Measurements from ENCODE around the gene ZYX.

The ZYX gene

DNA sequence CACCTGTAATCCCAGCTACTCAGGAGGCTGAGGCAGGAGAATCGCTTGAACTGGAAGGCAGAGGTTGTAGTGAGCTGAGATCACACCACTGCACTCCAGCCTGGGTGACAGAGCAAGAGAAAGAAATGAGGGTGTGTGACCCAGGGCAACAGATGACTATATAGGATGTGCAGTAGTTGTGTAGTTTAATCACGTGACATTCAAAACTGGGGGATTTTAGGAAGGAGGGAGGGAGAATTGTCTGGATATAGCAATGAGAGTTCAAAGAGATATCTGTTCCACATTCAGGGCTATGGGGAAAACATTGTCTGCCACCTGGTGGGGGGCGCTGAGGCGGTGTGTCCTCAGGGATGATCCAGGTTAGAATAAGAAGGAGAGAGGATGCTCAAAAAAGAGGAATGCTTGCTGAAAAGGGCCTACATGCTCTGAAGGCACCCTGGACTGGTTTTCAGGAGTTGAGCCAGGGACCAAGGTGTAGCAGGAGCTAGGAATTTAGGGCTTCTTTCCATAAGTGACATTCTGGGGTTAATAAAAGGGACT lies 7.8 kb upstream of the ZYX start:
- TF ChIP-seq GABPA (IDR thresholded peaks at IDR 0.05; ENCODE audit: low read depth) (no peak), SPI1 (IDR thresholded peaks at IDR 0.05; ENCODE audit: borderline replicate concordance, low read depth) (no peak), POLR2AphosphoS5 (IDR thresholded peaks at IDR 0.05; ENCODE audit: low read depth) (no peak)
- TF ChIP-seq, protein P1, sequence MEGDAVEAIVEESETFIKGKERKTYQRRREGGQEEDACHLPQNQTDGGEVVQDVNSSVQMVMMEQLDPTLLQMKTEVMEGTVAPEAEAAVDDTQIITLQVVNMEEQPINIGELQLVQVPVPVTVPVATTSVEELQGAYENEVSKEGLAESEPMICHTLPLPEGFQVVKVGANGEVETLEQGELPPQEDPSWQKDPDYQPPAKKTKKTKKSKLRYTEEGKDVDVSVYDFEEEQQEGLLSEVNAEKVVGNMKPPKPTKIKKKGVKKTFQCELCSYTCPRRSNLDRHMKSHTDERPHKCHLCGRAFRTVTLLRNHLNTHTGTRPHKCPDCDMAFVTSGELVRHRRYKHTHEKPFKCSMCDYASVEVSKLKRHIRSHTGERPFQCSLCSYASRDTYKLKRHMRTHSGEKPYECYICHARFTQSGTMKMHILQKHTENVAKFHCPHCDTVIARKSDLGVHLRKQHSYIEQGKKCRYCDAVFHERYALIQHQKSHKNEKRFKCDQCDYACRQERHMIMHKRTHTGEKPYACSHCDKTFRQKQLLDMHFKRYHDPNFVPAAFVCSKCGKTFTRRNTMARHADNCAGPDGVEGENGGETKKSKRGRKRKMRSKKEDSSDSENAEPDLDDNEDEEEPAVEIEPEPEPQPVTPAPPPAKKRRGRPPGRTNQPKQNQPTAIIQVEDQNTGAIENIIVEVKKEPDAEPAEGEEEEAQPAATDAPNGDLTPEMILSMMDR (IDR thresholded peaks at IDR 0.05; ENCODE audit: insufficient read depth, low read length) = no peak
- TF ChIP-seq, protein P2, sequence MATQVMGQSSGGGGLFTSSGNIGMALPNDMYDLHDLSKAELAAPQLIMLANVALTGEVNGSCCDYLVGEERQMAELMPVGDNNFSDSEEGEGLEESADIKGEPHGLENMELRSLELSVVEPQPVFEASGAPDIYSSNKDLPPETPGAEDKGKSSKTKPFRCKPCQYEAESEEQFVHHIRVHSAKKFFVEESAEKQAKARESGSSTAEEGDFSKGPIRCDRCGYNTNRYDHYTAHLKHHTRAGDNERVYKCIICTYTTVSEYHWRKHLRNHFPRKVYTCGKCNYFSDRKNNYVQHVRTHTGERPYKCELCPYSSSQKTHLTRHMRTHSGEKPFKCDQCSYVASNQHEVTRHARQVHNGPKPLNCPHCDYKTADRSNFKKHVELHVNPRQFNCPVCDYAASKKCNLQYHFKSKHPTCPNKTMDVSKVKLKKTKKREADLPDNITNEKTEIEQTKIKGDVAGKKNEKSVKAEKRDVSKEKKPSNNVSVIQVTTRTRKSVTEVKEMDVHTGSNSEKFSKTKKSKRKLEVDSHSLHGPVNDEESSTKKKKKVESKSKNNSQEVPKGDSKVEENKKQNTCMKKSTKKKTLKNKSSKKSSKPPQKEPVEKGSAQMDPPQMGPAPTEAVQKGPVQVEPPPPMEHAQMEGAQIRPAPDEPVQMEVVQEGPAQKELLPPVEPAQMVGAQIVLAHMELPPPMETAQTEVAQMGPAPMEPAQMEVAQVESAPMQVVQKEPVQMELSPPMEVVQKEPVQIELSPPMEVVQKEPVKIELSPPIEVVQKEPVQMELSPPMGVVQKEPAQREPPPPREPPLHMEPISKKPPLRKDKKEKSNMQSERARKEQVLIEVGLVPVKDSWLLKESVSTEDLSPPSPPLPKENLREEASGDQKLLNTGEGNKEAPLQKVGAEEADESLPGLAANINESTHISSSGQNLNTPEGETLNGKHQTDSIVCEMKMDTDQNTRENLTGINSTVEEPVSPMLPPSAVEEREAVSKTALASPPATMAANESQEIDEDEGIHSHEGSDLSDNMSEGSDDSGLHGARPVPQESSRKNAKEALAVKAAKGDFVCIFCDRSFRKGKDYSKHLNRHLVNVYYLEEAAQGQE (IDR thresholded peaks at IDR 0.05; ENCODE audit: insufficient replicate concordance, low read depth) = no peak
- Histone ChIP-seq H3K27ac (replicated peaks) (no peak overlapping the region), H3K27me3 (ENCODE audit: insufficient read depth, poor library complexity, severe bottlenecking) (no peaks in the 10 kb centered on the region), H3K4me3 (replicated peaks; ENCODE audit: insufficient read depth, low read length) (no peak overlapping the region)
- no peak for DNase-seq (ENCODE audit: low read depth in 1 of 2, low spot score in 1 of 2)

DNA sequence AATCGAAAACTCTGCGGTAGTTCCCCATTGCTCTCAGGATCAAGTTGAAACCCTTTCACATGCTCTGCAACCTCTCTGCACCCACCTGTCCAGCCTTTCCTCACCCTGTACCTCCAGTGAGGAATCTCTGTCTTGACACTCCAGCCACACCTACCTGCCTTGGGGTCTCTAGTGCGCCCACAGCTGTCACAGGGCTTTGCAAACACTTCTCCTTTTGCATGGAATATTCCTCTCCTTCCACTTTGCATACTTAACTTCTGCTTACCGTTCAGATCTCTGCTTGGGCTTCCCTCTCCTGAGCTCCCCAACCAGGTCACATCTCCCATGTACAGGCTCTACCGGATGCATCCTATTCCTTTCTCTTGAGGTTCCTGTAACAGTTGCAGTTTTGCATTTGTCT lies 6.6 kb upstream of the ZYX start:
- DNase-seq (ENCODE audit: low read depth in 1 of 2, low spot score in 1 of 2) = peak in 1 of 2 experiments; percentile 50
- TF ChIP-seq GABPA (IDR thresholded peaks at IDR 0.05; ENCODE audit: low read depth) (no peak), POLR2AphosphoS5 (IDR thresholded peaks at IDR 0.05; ENCODE audit: low read depth) (no peak), SPI1 (IDR thresholded peaks at IDR 0.05; ENCODE audit: borderline replicate concordance, low read depth) (peak; percentile 88)
- TF ChIP-seq, protein P1 (IDR thresholded peaks at IDR 0.05; ENCODE audit: insufficient read depth, low read length) = no peak
- TF ChIP-seq, protein P2 (IDR thresholded peaks at IDR 0.05; ENCODE audit: insufficient replicate concordance, low read depth) = no peak
- H3K27me3 ChIP-seq (ENCODE audit: insufficient read depth, poor library complexity, severe bottlenecking) = no peaks in the 10 kb centered on the region
- H3K4me3 ChIP-seq (replicated peaks; ENCODE audit: insufficient read depth, low read length) = no peak overlapping the region
- peak overlapping the region; percentile 63 for H3K27ac ChIP-seq (replicated peaks)

DNA sequence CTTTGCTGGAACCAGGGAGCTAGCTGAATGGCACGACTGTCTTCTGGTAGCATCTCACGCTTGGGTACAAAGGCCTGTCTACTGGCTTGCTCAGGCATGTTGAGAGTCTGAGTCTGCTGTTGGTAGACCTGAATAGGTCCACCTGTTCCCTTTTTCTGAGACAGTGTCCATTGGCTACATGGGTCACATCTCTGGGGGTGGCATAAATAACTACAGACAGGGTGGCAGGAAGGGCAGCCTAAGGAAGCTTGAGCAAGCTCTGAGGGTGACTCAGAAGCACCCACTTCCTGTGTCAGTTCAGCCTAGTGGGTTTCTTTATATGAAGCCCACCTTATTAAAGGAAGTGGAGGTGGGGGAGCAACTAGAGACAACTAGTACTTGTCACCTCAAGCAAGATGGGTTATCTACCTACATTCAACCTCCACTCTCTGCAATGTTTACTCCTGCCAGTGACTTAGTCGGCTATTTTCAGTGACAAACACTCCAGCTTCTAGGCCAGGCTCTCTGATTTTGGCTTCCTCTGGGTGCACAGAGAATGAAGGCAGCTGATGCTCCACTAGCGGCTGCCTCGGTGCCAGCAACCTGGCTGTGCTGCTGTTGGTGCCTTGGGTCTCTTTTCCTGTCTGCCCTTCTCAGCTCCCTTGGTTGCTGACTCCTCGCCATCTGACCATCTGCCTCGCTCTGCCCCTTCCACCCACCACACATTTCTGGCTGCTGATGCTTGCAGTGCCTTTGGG lies 5.7 kb upstream of the ZYX start:
- Histone ChIP-seq H3K4me3 (replicated peaks; ENCODE audit: insufficient read depth, low read length) (no peak overlapping the region), H3K27ac (replicated peaks) (peak overlapping the region; percentile 63), H3K27me3 (ENCODE audit: insufficient read depth, poor library complexity, severe bottlenecking) (no peaks in the 10 kb centered on the region)
- TF ChIP-seq POLR2AphosphoS5 (IDR thresholded peaks at IDR 0.05; ENCODE audit: low read depth) = no peak
- TF ChIP-seq SPI1 (IDR thresholded peaks at IDR 0.05; ENCODE audit: borderline replicate concordance, low read depth) = peak; percentile 61; the same call in 1 of the 2 replicates
- DNase-seq (ENCODE audit: low read depth in 1 of 2, low spot score in 1 of 2) = peak in 1 of 2 experiments; percentile 71

DNA sequence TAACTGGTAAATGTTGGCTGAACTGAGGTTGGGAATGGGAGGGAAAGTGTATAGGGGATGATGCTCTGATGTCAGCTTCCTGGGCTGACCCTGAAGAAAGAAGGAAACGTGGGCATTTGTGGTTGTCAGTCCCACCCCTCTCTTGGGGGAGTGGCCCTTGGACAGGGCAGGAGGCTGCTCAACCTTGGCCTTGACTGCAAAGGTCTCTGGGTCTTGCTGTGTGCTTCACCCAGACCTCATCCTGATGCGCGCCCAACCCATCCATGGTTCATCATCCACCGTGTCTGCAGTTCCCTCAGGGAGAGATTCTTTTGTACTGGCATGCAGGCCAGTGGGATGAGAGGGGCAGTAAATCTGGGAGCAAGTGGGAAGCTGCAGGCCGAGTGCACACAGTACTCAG lies 4.7 kb upstream of the ZYX start:
- H3K27ac ChIP-seq (replicated peaks) = no peak overlapping the region
- TF ChIP-seq POLR2AphosphoS5 (IDR thresholded peaks at IDR 0.05; ENCODE audit: low read depth) (no peak), GABPA (IDR thresholded peaks at IDR 0.05; ENCODE audit: low read depth) (no peak), SPI1 (IDR thresholded peaks at IDR 0.05; ENCODE audit: borderline replicate concordance, low read depth) (no peak)
- TF ChIP-seq, protein P1 (IDR thresholded peaks at IDR 0.05; ENCODE audit: insufficient read depth, low read length) = no peak
- TF ChIP-seq, protein P2 (IDR thresholded peaks at IDR 0.05; ENCODE audit: insufficient replicate concordance, low read depth) = no peak
- DNase-seq (ENCODE audit: low read depth in 1 of 2, low spot score in 1 of 2) = peak in 1 of 2 experiments; percentile 16

More for the DNA sequence above, 4.7 kb upstream of the ZYX start:
- H3K4me3 ChIP-seq (replicated peaks; ENCODE audit: insufficient read depth, low read length) = no peak overlapping the region
- H3K27me3 ChIP-seq (ENCODE audit: insufficient read depth, poor library complexity, severe bottlenecking) = no peaks in the 10 kb centered on the region
